Stimulated activated CD8-positive, alpha-beta memory T cell treated with anti-CD3 and anti-CD28 coated beads, Interleukin-7, amount 100 ng/mL, for 4 hours (primary cell): ENCODE measurements around the gene DLGAP1.

Experiments used
- DNase-seq, 2 donors: peaks; one replicate each; pipeline ENCODE4 v3.0.0-alpha.2; 2020; ENCODE audit warnings: low read depth in 2 of 2

The DLGAP1 gene

GRCh38 chr18:3819961-3820360, 635.1 kb downstream of the DLGAP1 start:
- DNase-seq: no peak

- no peak for DNase-seq
Observed at GRCh38 chr18:3816610-3817363, 638.3 kb downstream of the DLGAP1 start.

GRCh38 chr18:3815991-3816390, 639.1 kb downstream of the DLGAP1 start:
- no peak for DNase-seq

- no peak for DNase-seq
Observed at GRCh38 chr18:3814816-3815215, 640.3 kb downstream of the DLGAP1 start.

- no peak for DNase-seq
Observed at GRCh38 chr18:3810296-3810695, 644.8 kb downstream of the DLGAP1 start.

GRCh38 chr18:3808985-3809780, 645.9 kb downstream of the DLGAP1 start:
- DNase-seq: no peak

GRCh38 chr18:3806656-3807055, 648.5 kb downstream of the DLGAP1 start:
- DNase-seq: no peak

- no peak for DNase-seq
Observed at GRCh38 chr18:3804336-3804735, 650.8 kb downstream of the DLGAP1 start.

- DNase-seq: no peak
Observed at GRCh38 chr18:3803350-3803749, 651.8 kb downstream of the DLGAP1 start.

- DNase-seq: no peak
Observed at GRCh38 chr18:3799515-3799914, 655.6 kb downstream of the DLGAP1 start.

- DNase-seq: no peak
Observed at GRCh38 chr18:3798032-3798431, 657.1 kb downstream of the DLGAP1 start.

GRCh38 chr18:3796434-3796833, 658.7 kb downstream of the DLGAP1 start:
- no peak for DNase-seq

- DNase-seq: no peak
Observed at GRCh38 chr18:3794537-3795348, 660.4 kb downstream of the DLGAP1 start.

GRCh38 chr18:3793545-3793944, 661.6 kb downstream of the DLGAP1 start:
- no peak for DNase-seq

GRCh38 chr18:3793111-3793510, 662.0 kb downstream of the DLGAP1 start:
- DNase-seq: no peak

- no peak for DNase-seq
Observed at GRCh38 chr18:3792711-3793110, 662.4 kb downstream of the DLGAP1 start.

GRCh38 chr18:3791238-3791637, 663.9 kb downstream of the DLGAP1 start:
- no peak for DNase-seq

- DNase-seq: no peak
Observed at GRCh38 chr18:3790703-3791102, 664.4 kb downstream of the DLGAP1 start.

GRCh38 chr18:3789525-3789924, 665.6 kb downstream of the DLGAP1 start:
- no peak for DNase-seq

- DNase-seq: no peak
Observed at GRCh38 chr18:3784949-3785348, 670.2 kb downstream of the DLGAP1 start.

GRCh38 chr18:3782901-3783300, 672.2 kb downstream of the DLGAP1 start:
- DNase-seq: no peak

- DNase-seq: no peak
Observed at GRCh38 chr18:3777719-3778118, 677.4 kb downstream of the DLGAP1 start.
